HEK293 (cell line): Measurements from ENCODE around the gene FAM83E.

Experiments
- GLIS1 ChIP-seq: fragments of 450-650 bp; formaldehyde crosslinking; IDR thresholded peaks from 2 replicates; pipeline ENCODE4 v1.5.1; 2016; ENCODE audit warnings: missing biosample characterization, missing genetic modification characterization
- HOXA7 ChIP-seq: sonication (generic); formaldehyde crosslinking; IDR thresholded peaks from 2 replicates; pipeline ENCODE4 v1.8.1; 2022; ENCODE audit warnings: missing genetic modification reagents, borderline replicate concordance
- SALL2 ChIP-seq: fragments of 450-650 bp; formaldehyde crosslinking; IDR thresholded peaks from 2 replicates; pipeline ENCODE4 v1.5.0; 2017; ENCODE audit warnings: missing biosample characterization, mild to moderate bottlenecking, missing genetic modification characterization, borderline replicate concordance
- SCRT1 ChIP-seq: fragments of 450-650 bp; formaldehyde crosslinking; IDR thresholded peaks from 2 replicates; pipeline ENCODE4 v1.5.1; 2016; ENCODE audit warnings: missing biosample characterization, missing genetic modification characterization, borderline replicate concordance
- SP2 ChIP-seq: fragments of 450-650 bp; formaldehyde crosslinking; IDR thresholded peaks from 2 replicates; pipeline ENCODE4 v1.5.1; 2016; ENCODE audit warnings: missing biosample characterization, missing genetic modification characterization
- ZFP3 ChIP-seq: fragments of 450-650 bp; formaldehyde crosslinking; IDR thresholded peaks from 2 replicates; pipeline ENCODE4 v1.5.1; 2016; ENCODE audit warnings: low read depth, missing biosample characterization, missing genetic modification characterization
- ZIC2 ChIP-seq: fragments of 450-650 bp; formaldehyde crosslinking; IDR thresholded peaks from 2 replicates; pipeline ENCODE4 v1.5.1; 2016; ENCODE audit warnings: missing biosample characterization, missing genetic modification characterization
- ZNF2 ChIP-seq: fragments of 450-650 bp; formaldehyde crosslinking; IDR thresholded peaks from 2 replicates; pipeline ENCODE4 v1.5.1; 2016; ENCODE audit warnings: missing biosample characterization, missing genetic modification characterization
- ZNF221 ChIP-seq: fragments of 450-650 bp; formaldehyde crosslinking; IDR thresholded peaks from 2 replicates; pipeline ENCODE4 v1.5.1; 2017; ENCODE audit warnings: missing biosample characterization, missing genetic modification characterization, borderline replicate concordance
- ZNF223 ChIP-seq: fragments of 450-650 bp; formaldehyde crosslinking; IDR thresholded peaks from 2 replicates; pipeline ENCODE4 v1.5.1; 2016; ENCODE audit warnings: missing biosample characterization, missing genetic modification characterization
- ZNF302 ChIP-seq: fragments of 450-650 bp; formaldehyde crosslinking; IDR thresholded peaks from 2 replicates; pipeline ENCODE4 v1.5.1; 2016; ENCODE audit warnings: missing biosample characterization, missing genetic modification characterization, low read depth
- ZNF544 ChIP-seq: fragments of 450-650 bp; formaldehyde crosslinking; IDR thresholded peaks from 2 replicates; pipeline ENCODE4 v1.5.0; 2017; ENCODE audit warnings: missing biosample characterization, missing genetic modification characterization
- ZNF623 ChIP-seq: fragments of 450-650 bp; formaldehyde crosslinking; IDR thresholded peaks from 2 replicates; pipeline ENCODE4 v1.5.1; 2016; ENCODE audit warnings: missing biosample characterization, missing genetic modification characterization
- ZNF660 ChIP-seq: fragments of 450-650 bp; IDR thresholded peaks from 2 replicates; pipeline ENCODE4 v1.5.1; 2018; ENCODE audit warnings: missing biosample characterization, mild to moderate bottlenecking, missing genetic modification characterization
- ZNF747 ChIP-seq: fragments of 450-650 bp; formaldehyde crosslinking; IDR thresholded peaks from 2 replicates; pipeline ENCODE4 v1.5.1; 2016; ENCODE audit warnings: missing biosample characterization, missing genetic modification characterization
- ZNF843 ChIP-seq: fragments of 450-650 bp; formaldehyde crosslinking; IDR thresholded peaks from 2 replicates; pipeline ENCODE4 v1.5.1; 2016; ENCODE audit warnings: missing biosample characterization, missing genetic modification characterization
- ZSCAN30 ChIP-seq: fragments of 450-650 bp; IDR thresholded peaks from 2 replicates; pipeline ENCODE4 v1.5.1; 2018; ENCODE audit warnings: missing biosample characterization, mild to moderate bottlenecking, missing genetic modification characterization, moderate library complexity
- TF ChIP-seq, protein P1 (sequence below): fragments of 450-650 bp; IDR thresholded peaks from 2 replicates; pipeline ENCODE4 v1.5.1; 2018; ENCODE audit warnings: missing biosample characterization, mild to moderate bottlenecking, missing genetic modification characterization
- TF ChIP-seq, protein P2 (sequence below): fragments of 450-650 bp; formaldehyde crosslinking; conservative IDR thresholded peaks from 2 replicates; pipeline ENCODE4 v1.5.1; 2016; ENCODE audit warnings: low read depth, missing biosample characterization, missing genetic modification characterization
- TF ChIP-seq, protein P3 (sequence below): fragments of 450-650 bp; formaldehyde crosslinking; conservative IDR thresholded peaks from 2 replicates; pipeline ENCODE4 v1.5.1; 2016; ENCODE audit warnings: low read depth, missing biosample characterization, missing genetic modification characterization
- TF ChIP-seq, protein P4 (sequence below): fragments of 450-650 bp; formaldehyde crosslinking; IDR thresholded peaks from 2 replicates; pipeline ENCODE4 v1.5.1; 2016; ENCODE audit warnings: missing biosample characterization, missing genetic modification characterization
- TF ChIP-seq, protein P5 (sequence below): fragments of 450-650 bp; formaldehyde crosslinking; IDR thresholded peaks from 2 replicates; pipeline ENCODE4 v1.5.1; 2016; ENCODE audit warnings: missing biosample characterization, missing genetic modification characterization
- TF ChIP-seq, protein P6 (sequence below): fragments of 450-650 bp; formaldehyde crosslinking; IDR thresholded peaks from 2 replicates; pipeline ENCODE4 v1.5.1; 2016; ENCODE audit warnings: missing biosample characterization, missing genetic modification characterization

FAM83E gene

DNA sequence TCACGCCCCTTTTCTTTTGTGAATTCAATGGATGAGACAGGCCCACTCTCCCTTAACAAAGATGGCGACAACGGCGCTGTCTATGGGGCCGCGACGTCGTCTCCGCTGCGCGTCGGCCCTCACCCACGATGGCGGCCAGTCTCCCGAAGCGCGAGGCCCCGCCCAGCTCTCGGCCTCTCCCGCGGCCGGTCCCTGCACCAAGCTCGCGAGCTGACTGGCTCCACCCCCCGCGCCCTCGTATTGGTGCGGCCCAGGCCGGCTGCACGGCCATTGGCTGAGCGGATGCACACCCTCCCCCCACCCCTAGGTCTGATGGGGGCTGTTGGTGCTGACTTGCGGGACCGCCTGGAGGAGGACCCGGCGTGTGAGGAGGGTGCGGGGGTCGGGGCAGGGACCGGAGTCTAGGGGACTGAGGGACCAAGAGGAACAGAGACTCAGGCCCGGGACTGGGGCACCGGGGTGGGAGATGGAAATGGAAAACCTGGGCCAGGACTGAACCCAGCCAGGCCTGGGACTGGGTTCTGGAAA, 9.3 kb upstream of the FAM83E start (continued):
- TF ChIP-seq, protein P1, sequence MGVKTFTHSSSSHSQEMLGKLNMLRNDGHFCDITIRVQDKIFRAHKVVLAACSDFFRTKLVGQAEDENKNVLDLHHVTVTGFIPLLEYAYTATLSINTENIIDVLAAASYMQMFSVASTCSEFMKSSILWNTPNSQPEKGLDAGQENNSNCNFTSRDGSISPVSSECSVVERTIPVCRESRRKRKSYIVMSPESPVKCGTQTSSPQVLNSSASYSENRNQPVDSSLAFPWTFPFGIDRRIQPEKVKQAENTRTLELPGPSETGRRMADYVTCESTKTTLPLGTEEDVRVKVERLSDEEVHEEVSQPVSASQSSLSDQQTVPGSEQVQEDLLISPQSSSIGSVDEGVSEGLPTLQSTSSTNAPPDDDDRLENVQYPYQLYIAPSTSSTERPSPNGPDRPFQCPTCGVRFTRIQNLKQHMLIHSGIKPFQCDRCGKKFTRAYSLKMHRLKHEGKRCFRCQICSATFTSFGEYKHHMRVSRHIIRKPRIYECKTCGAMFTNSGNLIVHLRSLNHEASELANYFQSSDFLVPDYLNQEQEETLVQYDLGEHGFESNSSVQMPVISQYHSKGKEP (tag by site-specific recombination) = no peak
- TF ChIP-seq ZIC2 (tag by site-specific recombination) (no peak), ZNF544 (no peak), ZNF843 (no peak), ZFP3 (tag by site-specific recombination) (no peak), ZNF302 (tag by site-specific recombination) (no peak), SALL2 (tag by site-specific recombination) (no peak), ZNF223 (no peak), ZSCAN30 (tag by site-specific recombination) (no peak), ZNF221 (no peak), ZNF623 (no peak), ZNF2 (no peak), GLIS1 (tag by site-specific recombination) (peak; percentile 75), SP2 (peak; percentile 95), ZNF660 (peak; percentile 38; the same call in 1 of the 2 replicates), SCRT1 (no peak), ZNF747 (tag by site-specific recombination) (no peak), HOXA7 (no peak)
- TF ChIP-seq, protein P2, sequence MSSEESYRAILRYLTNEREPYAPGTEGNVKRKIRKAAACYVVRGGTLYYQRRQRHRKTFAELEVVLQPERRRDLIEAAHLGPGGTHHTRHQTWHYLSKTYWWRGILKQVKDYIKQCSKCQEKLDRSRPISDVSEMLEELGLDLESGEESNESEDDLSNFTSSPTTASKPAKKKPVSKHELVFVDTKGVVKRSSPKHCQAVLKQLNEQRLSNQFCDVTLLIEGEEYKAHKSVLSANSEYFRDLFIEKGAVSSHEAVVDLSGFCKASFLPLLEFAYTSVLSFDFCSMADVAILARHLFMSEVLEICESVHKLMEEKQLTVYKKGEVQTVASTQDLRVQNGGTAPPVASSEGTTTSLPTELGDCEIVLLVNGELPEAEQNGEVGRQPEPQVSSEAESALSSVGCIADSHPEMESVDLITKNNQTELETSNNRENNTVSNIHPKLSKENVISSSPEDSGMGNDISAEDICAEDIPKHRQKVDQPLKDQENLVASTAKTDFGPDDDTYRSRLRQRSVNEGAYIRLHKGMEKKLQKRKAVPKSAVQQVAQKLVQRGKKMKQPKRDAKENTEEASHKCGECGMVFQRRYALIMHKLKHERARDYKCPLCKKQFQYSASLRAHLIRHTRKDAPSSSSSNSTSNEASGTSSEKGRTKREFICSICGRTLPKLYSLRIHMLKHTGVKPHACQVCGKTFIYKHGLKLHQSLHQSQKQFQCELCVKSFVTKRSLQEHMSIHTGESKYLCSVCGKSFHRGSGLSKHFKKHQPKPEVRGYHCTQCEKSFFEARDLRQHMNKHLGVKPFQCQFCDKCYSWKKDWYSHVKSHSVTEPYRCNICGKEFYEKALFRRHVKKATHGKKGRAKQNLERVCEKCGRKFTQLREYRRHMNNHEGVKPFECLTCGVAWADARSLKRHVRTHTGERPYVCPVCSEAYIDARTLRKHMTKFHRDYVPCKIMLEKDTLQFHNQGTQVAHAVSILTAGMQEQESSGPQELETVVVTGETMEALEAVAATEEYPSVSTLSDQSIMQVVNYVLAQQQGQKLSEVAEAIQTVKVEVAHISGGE (tag by site-specific recombination) = no peak
- TF ChIP-seq, protein P3, sequence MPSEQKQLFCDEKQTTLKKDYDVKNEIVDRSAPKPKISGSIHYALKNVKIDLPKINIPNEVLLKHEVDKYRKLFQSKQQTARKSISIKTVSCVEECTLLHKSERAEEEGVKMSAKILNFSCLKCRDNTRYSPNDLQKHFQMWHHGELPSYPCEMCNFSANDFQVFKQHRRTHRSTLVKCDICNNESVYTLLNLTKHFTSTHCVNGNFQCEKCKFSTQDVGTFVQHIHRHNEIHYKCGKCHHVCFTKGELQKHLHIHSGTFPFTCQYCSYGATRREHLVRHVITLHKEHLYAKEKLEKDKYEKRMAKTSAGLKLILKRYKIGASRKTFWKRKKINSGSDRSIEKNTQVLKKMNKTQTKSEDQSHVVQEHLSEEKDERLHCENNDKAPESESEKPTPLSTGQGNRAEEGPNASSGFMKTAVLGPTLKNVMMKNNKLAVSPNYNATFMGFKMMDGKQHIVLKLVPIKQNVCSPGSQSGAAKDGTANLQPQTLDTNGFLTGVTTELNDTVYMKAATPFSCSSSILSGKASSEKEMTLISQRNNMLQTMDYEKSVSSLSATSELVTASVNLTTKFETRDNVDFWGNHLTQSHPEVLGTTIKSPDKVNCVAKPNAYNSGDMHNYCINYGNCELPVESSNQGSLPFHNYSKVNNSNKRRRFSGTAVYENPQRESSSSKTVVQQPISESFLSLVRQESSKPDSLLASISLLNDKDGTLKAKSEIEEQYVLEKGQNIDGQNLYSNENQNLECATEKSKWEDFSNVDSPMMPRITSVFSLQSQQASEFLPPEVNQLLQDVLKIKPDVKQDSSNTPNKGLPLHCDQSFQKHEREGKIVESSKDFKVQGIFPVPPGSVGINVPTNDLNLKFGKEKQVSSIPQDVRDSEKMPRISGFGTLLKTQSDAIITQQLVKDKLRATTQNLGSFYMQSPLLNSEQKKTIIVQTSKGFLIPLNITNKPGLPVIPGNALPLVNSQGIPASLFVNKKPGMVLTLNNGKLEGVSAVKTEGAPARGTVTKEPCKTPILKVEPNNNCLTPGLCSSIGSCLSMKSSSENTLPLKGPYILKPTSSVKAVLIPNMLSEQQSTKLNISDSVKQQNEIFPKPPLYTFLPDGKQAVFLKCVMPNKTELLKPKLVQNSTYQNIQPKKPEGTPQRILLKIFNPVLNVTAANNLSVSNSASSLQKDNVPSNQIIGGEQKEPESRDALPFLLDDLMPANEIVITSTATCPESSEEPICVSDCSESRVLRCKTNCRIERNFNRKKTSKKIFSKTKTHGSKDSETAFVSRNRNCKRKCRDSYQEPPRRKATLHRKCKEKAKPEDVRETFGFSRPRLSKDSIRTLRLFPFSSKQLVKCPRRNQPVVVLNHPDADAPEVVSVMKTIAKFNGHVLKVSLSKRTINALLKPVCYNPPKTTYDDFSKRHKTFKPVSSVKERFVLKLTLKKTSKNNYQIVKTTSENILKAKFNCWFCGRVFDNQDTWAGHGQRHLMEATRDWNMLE (tag by site-specific recombination) = no peak
- TF ChIP-seq, protein P4, sequence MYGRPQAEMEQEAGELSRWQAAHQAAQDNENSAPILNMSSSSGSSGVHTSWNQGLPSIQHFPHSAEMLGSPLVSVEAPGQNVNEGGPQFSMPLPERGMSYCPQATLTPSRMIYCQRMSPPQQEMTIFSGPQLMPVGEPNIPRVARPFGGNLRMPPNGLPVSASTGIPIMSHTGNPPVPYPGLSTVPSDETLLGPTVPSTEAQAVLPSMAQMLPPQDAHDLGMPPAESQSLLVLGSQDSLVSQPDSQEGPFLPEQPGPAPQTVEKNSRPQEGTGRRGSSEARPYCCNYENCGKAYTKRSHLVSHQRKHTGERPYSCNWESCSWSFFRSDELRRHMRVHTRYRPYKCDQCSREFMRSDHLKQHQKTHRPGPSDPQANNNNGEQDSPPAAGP (tag by site-specific recombination) = no peak
- TF ChIP-seq, protein P5, sequence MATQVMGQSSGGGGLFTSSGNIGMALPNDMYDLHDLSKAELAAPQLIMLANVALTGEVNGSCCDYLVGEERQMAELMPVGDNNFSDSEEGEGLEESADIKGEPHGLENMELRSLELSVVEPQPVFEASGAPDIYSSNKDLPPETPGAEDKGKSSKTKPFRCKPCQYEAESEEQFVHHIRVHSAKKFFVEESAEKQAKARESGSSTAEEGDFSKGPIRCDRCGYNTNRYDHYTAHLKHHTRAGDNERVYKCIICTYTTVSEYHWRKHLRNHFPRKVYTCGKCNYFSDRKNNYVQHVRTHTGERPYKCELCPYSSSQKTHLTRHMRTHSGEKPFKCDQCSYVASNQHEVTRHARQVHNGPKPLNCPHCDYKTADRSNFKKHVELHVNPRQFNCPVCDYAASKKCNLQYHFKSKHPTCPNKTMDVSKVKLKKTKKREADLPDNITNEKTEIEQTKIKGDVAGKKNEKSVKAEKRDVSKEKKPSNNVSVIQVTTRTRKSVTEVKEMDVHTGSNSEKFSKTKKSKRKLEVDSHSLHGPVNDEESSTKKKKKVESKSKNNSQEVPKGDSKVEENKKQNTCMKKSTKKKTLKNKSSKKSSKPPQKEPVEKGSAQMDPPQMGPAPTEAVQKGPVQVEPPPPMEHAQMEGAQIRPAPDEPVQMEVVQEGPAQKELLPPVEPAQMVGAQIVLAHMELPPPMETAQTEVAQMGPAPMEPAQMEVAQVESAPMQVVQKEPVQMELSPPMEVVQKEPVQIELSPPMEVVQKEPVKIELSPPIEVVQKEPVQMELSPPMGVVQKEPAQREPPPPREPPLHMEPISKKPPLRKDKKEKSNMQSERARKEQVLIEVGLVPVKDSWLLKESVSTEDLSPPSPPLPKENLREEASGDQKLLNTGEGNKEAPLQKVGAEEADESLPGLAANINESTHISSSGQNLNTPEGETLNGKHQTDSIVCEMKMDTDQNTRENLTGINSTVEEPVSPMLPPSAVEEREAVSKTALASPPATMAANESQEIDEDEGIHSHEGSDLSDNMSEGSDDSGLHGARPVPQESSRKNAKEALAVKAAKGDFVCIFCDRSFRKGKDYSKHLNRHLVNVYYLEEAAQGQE = no peak
- TF ChIP-seq, protein P6, sequence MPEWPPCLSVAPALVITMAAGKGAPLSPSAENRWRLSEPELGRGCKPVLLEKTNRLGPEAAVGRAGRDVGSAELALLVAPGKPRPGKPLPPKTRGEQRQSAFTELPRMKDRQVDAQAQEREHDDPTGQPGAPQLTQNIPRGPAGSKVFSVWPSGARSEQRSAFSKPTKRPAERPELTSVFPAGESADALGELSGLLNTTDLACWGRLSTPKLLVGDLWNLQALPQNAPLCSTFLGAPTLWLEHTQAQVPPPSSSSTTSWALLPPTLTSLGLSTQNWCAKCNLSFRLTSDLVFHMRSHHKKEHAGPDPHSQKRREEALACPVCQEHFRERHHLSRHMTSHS = no peak
